Activated CD4-positive, alpha-beta memory T cell treated with anti-CD3 and anti-CD28 coated beads for 36 hours (primary cell): Measurements from ENCODE around the gene CHST14. TPM values are rescaled to one million over a fixed set of nuclear protein-coding genes. Genes with fewer than 3 reads are reported as not detected.

Experiments used
- CTCF ChIA-PET: fragments of 350-600 bp; sonication (Branson Sonifier 250); formaldehyde crosslinking; loops from one replicate; lab custom pipeline; 2021; ENCODE audit warnings: antibody characterized with exemption, inconsistent platforms; lab: Charles Lee
- POLR2A ChIA-PET: fragments of 350-600 bp; sonication (Branson Sonifier 250); formaldehyde crosslinking; loops from one replicate; lab custom pipeline; 2021; ENCODE audit warnings: antibody characterized with exemption; lab: Charles Lee
- DNase-seq: peaks from one replicate; pipeline ENCODE4 v3.0.0-alpha.2; 2020
- H3K27ac Mint-ChIP-seq: one replicate; pipeline ENCODE4 v1.8.0; 2021; ENCODE audit warnings: mixed read lengths
- H3K27me3 Mint-ChIP-seq: one replicate; pipeline ENCODE4 v1.8.0; 2021; ENCODE audit warnings: mixed read lengths
- H3K36me3 Mint-ChIP-seq: one replicate; pipeline ENCODE4 v1.8.0; 2021; ENCODE audit warnings: mixed read lengths
- H3K4me1 Mint-ChIP-seq: one replicate; pipeline ENCODE4 v1.8.0; 2021; ENCODE audit warnings: low read depth, mixed read lengths
- H3K4me3 Mint-ChIP-seq: one replicate; pipeline ENCODE4 v1.8.0; 2021; ENCODE audit warnings: mild to moderate bottlenecking, mixed read lengths
- H3K9me3 Mint-ChIP-seq: one replicate; pipeline ENCODE4 v1.8.0; 2021; ENCODE audit warnings: mixed read lengths
- intact Hi-C: fragments of 100-400 bp; cut with micrococcal nuclease; formaldehyde crosslinking; loops from one replicate; pipeline ENCODE4 v1.15.1; 2023
- total RNA-seq, 2 experiments: library from RNA; stranded (reverse); gene quantifications; one replicate each; pipeline ENCODE4 v1.2.3, GENCODE V29; 2021

CHST14 gene
- total RNA-seq, 2 experiments from 2014 or later: 8.2 to 8.7 TPM

DNA sequence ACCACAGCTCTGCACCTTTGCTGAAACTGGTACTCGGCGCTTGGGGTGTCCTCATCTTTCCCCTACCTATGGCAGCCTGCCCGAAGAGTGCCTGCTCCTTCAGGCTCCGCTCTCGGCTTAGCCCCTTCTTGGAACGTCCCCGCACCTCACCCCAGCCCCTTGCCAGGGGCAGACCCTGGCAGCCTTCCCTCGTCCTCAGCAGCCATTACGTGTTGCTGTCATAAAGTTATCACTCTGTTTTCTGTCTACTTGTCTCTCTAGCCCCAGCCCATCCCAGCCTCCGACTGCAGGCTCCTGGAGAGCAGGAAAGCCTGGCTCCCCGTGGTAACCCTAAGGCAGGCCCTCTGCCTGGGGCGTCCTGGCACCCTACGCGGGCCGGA lies 35.1 kb upstream of the CHST14 start:
- ChIA-PET POLR2A (no interaction called here), CTCF (interaction anchor here (0.6 to 1.3 kb wide), 5 partner anchors 13 to 157 kb away, joined by 3 to 4 read pairs (median 3); no protein-coding TSS in a partner anchor)
- H3K4me3 Mint-ChIP-seq: peak overlapping the region; percentile 17
- no peaks in the 10 kb centered on the region for H3K36me3 Mint-ChIP-seq
- intact Hi-C loops: loop anchor here (5.0 kb wide), 1 partner anchor 68 kb away; no protein-coding TSS in a partner anchor
- H3K4me1 Mint-ChIP-seq: peaks cover 28% of the 10 kb centered on the region
- peaks cover 28% of the 10 kb centered on the region for H3K27me3 Mint-ChIP-seq
- no peak overlapping the region for H3K27ac Mint-ChIP-seq
- no peaks in the 10 kb centered on the region for H3K9me3 Mint-ChIP-seq
- DNase-seq: no peak

DNA sequence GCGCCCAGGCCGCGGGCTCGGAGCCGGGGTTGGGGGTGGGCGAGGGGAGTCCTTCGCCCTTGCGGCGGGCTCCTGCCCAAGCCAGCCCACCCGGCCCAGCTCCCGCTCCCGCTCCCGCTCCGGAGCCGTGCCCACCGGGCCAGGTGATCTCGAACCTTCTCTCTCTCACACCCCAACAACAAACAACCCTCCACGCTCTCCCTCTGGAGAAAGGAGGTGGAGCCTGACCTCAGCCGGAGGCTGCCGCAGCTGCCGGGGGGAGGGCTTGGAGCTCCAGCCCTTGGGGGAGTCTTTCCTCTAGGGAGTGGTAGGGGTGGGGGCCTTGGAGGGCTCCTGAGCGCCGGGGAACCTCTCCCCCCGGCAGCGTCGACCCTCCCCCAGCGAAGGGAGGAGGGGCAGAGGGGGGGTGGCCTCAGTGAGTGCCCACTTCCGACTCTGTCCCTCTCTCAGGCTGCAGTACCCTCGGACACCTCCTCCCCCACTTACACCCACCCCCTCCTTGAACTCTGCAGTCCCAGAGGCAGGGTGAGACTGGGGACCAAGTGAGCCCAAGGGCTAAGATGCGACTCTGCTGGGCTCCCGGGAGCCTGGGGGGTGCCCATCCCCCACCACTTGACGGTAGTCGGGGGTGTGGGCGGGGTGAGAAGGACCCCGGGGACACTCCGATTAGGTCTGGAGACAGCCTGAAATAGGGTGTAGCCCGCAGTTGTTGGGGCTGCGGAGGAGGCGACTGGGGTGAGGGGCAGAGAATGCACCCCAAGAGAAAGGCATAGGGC lies 34.5 kb upstream of the CHST14 start:
- DNase-seq: no peak
- H3K9me3 Mint-ChIP-seq: no peaks in the 10 kb centered on the region
- intact Hi-C loops: loop anchor here (5.0 kb wide), 1 partner anchor 69 kb away; no protein-coding TSS in a partner anchor
- H3K4me3 Mint-ChIP-seq: peak overlapping the region; percentile 50
- no peak overlapping the region for H3K27ac Mint-ChIP-seq
- CTCF ChIA-PET: interaction anchor here (0.6 to 1.1 kb wide), 3 partner anchors 67 to 161 kb away, joined by 3 read pairs; no protein-coding TSS in a partner anchor
- peaks cover 28% of the 10 kb centered on the region for H3K27me3 Mint-ChIP-seq
- POLR2A ChIA-PET: no interaction called here
- H3K4me1 Mint-ChIP-seq: peaks cover 28% of the 10 kb centered on the region
- H3K36me3 Mint-ChIP-seq: no peaks in the 10 kb centered on the region

DNA sequence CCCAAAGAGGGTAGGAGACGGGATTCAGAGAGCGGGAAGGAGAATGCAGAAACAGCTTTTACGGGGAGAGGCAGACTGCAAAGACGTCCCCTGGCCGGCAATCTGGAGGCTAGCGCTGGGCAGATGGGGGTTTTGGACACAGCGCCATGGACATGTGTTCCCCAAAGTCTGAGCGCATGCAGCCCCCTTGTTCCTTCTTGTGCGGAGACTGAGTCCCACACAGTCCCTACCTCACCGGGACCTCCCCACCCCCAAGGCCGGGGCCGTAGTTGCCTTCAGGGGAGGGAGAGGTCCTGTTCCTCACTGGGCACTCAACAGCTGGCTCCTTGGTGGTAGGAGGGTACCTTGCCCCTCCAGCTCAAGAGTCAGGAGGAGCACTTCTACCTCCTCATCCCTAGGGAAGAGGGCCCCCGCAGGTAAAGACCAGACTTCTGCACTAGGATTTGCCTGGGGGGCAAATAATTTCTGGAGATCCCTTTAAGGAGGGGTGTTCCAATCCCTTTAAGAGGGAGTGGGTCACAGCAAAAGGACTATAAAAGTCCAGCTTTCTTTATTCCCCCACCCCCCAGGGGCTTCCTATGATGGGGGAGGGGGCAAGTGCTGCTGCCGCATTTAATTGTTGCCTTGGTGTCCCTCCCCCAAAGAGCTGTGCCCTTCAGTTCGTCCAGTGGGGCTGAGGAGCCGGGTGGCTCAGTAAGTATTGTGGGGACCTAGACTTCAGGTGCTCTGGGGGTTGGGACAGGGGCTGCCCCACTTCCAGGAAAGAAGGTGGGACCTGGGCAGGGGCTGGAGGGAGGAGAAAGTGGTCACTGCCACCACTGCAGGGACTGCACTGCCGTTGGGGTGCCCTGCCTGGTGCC lies 33.7 kb upstream of the CHST14 start:
- peak overlapping the region; percentile 48 for H3K4me3 Mint-ChIP-seq
- ChIA-PET CTCF (interaction anchor here (0.8 kb wide), 1 partner anchor 162 kb away, joined by 3 read pairs; no protein-coding TSS in a partner anchor), POLR2A (no interaction called here)
- H3K9me3 Mint-ChIP-seq: no peaks in the 10 kb centered on the region
- no peak for DNase-seq
- intact Hi-C loops: loop anchor here (5.0 kb wide), 1 partner anchor 70 kb away; no protein-coding TSS in a partner anchor
- peaks cover 28% of the 10 kb centered on the region for H3K4me1 Mint-ChIP-seq
- H3K27me3 Mint-ChIP-seq: peaks cover 28% of the 10 kb centered on the region
- no peaks in the 10 kb centered on the region for H3K36me3 Mint-ChIP-seq
- H3K27ac Mint-ChIP-seq: no peak overlapping the region

DNA sequence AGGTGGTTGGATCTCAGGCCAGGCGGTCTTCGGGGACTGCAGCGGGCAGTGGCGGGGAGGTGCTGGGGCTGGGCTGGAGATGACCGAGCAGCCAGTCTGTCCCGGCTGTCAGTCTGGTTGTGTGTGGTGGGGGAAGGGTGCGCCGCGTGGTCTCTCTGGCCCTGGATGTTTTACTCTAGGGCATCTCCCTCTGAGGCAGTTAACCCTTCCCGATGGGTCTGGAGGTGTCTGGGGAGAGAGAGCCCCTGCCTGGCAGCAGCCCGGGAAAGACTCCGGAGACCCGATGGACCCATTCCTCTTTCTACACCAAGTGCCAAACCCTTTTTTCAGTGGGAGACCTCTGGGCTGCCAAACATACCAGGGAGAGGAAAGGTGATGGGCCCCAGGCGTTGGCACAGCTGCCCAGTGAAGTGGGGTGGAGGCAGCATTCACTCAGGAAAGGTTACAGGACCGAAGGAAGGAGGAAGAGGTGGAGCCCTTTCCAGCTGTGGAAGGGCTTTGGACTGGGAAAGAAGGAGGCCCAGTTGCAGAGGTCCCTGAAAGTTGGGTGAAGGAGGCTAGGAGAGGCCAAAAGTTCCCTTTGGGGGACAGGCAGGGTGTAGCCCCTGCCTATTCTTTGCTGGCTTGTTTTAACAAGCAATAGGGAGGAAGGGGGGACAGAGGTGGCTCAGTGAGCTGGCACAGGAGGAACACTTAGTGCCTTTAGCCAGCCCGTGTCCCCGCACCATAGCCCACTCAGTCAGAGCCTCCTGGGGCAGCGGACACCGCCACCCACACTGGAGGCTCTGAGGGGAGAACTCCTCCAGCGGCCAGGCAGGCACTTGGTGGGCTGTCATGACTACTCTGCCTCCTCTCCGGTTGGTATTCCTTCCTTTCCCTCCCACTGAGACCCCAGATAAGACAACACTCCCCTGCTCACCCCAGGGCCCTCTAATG lies 32.8 kb upstream of the CHST14 start:
- H3K27me3 Mint-ChIP-seq: peaks cover 28% of the 10 kb centered on the region
- peaks cover 36% of the 10 kb centered on the region for H3K4me1 Mint-ChIP-seq
- ChIA-PET CTCF (no interaction called here), POLR2A (no interaction called here)
- H3K9me3 Mint-ChIP-seq: no peaks in the 10 kb centered on the region
- H3K27ac Mint-ChIP-seq: no peak overlapping the region
- no peaks in the 10 kb centered on the region for H3K36me3 Mint-ChIP-seq
- H3K4me3 Mint-ChIP-seq: no peak overlapping the region
- intact Hi-C loops: loop anchor here (5.0 kb wide), 1 partner anchor 71 kb away; no protein-coding TSS in a partner anchor
- no peak for DNase-seq

DNA sequence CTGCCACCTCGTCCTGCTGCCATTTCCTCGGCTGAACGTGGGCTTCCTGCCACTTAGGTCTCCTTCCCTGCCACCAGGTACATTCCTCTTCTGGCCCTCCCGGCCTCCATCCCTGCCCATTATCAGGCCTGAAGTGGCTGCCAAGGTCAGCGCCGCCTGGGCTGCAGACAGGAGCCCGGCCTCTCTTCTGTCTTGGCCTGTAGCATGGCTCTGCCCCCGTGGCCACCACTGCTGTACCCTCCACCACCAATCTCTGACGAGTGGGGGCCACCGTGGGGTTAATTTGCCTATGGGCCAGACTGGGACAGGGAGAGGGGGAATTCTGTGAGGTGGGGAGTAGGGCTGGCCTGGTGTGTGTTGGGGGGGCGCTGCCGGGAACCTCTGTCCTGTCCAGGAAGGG lies 32.1 kb upstream of the CHST14 start:
- CTCF ChIA-PET: no interaction called here
- H3K27ac Mint-ChIP-seq: no peak overlapping the region
- no peak for DNase-seq
- no peak overlapping the region for H3K4me3 Mint-ChIP-seq
- intact Hi-C loops: loop anchor here (5.0 kb wide), 1 partner anchor 71 kb away; no protein-coding TSS in a partner anchor
- no peaks in the 10 kb centered on the region for H3K36me3 Mint-ChIP-seq
- no peaks in the 10 kb centered on the region for H3K9me3 Mint-ChIP-seq
- peaks cover 28% of the 10 kb centered on the region for H3K27me3 Mint-ChIP-seq
- POLR2A ChIA-PET: no interaction called here
- peaks cover 43% of the 10 kb centered on the region for H3K4me1 Mint-ChIP-seq

DNA sequence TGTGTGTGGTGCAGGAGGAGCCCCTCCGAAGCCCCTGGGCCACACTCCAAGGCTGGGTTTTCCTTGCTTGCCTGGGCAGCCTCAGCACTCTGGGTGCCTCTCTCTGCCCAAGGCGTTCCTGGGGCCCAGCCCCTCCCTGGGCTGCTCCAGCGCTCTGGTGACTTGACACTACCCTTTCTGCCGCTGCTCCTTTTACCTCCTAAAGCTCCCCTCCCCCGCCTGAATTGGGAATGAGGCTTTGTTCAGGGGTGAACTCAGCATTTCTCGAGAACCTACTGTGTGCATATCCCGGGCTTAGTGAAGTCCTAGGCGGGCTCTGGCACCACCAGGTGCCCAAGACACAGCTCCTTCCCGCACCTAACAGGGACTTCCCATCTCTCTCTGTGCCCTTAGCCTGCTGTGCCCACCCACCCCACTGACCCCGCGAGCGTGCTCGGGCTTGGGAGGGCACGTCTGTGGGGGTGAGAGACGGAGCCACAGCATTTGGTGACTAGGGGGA lies 31.3 kb upstream of the CHST14 start:
- intact Hi-C loops: loop anchor here (5.0 kb wide), 1 partner anchor 72 kb away; no protein-coding TSS in a partner anchor

DNA sequence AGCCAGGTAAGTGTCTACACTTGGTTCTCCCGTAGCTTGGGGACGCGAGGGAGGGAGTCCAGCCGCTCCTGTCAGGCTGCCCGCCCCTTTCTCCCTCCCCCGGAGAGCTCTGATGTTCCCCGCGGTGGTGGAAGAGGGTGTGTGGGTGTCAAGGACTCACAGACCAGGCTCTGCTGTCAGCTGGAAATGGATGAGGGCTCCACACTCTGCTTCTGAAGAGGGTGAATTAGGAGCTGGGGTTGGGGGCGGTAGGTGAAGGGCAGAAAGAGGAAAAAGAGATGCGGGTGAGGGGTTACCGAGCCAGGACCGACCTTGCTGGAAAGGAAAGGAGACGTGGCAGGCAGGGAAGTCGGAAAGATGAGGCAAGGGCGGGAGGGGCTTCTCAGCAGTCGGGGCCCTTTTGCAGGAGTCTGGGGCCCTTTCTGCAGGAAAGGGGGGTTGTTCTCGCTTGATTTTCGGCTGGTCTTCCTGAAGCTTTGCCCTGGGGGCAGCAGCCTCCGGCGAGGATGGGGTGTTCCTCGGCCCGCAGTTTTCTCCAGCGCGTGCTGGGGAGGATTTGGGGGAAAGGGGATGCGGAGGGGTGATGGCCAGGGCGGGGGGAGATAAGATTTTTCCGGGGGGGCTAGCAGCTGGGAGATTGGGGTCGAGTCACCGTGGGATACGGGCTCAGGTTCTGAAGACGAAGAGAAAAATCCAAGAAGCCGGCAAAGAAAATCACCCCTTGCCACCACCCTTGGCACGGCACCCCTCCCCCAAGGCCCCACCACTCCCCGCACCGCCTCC lies 30.6 kb upstream of the CHST14 start:
- Mint-ChIP-seq H3K9me3 (no peaks in the 10 kb centered on the region), H3K4me1 (peaks cover 57% of the 10 kb centered on the region), H3K27ac (peak overlapping the region; percentile 55), H3K4me3 (peak overlapping the region; percentile 87), H3K27me3 (peaks cover 28% of the 10 kb centered on the region), H3K36me3 (no peaks in the 10 kb centered on the region)
- intact Hi-C loops: loop anchor here (2.0 to 5.0 kb wide), 3 partner anchors 35 to 73 kb away; partner anchors contain the start of gene IVD
- peak; percentile 63 for DNase-seq
- CTCF ChIA-PET: interaction anchor here (0.6 to 3.1 kb wide), 11 partner anchors 9 to 513 kb away, joined by 3 to 10 read pairs (median 4); partner anchors contain the start of gene PLCB2
- POLR2A ChIA-PET: interaction anchor here (1.2 to 1.3 kb wide), 2 partner anchors 13 to 132 kb away, joined by 3 to 4 read pairs; partner anchors contain the start of gene PLCB2

More for the DNA sequence above, 31.3 kb upstream of the CHST14 start:
- Mint-ChIP-seq H3K4me1 (peaks cover 51% of the 10 kb centered on the region), H3K27me3 (peaks cover 28% of the 10 kb centered on the region), H3K27ac (no peak overlapping the region), H3K4me3 (peak overlapping the region; percentile 87), H3K9me3 (no peaks in the 10 kb centered on the region), H3K36me3 (no peaks in the 10 kb centered on the region)
- no peak for DNase-seq
- POLR2A ChIA-PET: interaction anchor here (0.7 to 1.3 kb wide), 3 partner anchors 13 to 132 kb away, joined by 3 to 4 read pairs (median 3); partner anchors contain the start of gene PLCB2
- CTCF ChIA-PET: interaction anchor here (0.9 to 3.1 kb wide), 6 partner anchors 11 to 160 kb away, joined by 3 to 10 read pairs (median 6); partner anchors contain the start of gene PLCB2

DNA sequence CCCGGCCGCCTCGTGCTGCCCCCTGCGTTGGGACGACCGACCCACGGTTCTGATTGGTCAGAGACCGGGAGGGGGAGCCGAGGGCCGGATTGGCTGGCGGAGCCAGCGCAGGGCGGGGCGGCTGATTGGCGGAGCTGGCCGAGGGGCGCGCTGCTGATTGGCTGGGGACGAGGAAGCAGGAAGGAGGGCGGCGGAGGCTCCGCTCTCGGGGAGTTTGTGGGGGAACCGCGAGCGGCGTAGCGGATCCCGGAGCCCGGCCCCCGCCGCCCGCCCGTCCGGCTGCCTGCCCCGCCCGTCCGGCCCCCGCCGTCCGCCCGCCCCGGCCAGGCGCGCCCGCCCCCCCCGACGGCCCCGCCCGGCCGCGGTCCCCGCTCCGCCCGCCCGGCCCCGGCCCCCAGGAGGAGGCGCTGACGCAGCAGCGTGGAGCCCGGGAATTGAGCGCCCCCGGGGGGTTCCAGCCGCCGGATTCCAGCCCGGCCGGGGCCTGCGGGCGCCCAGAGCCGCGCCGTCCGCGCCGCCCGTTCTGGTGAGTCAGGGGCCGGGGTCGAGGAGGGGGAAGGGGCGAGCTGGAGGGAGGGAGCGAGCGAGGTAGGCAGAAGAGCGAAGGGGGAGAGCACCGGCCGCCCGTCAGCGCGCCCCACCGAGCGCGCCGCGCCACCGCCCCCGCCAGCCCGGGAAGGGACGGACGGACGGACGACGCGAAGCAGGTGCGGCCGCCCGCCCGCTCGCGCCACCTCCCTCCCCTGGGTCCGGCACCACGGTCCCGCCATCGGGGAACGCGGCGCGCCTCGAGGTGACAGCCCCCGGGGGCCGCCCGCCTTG lies 29.8 kb upstream of the CHST14 start, which contains the start of gene BAHD1:
BAHD1 (plus strand) TSS at position 211 of the 822 bp plus-strand sequence. CDS start 17,512 bp downstream, outside the sequence.
- H3K4me3 Mint-ChIP-seq: peak within 1 kb of the TSS; percentile 87
- peak within 1 kb of the TSS; percentile 55 for H3K27ac Mint-ChIP-seq
- DNase-seq: peak; percentile 97
- H3K36me3 Mint-ChIP-seq: no peaks in the 10 kb centered on the region
- H3K9me3 Mint-ChIP-seq: no peaks in the 10 kb centered on the region
- POLR2A ChIA-PET: interaction anchor here (0.8 to 1.3 kb wide), 2 partner anchors 129 to 133 kb away, joined by 3 read pairs; partner anchors contain the start of gene PLCB2
- peaks cover 24% of the 10 kb centered on the region for H3K27me3 Mint-ChIP-seq
- intact Hi-C loops: loop anchor here (2.0 to 5.0 kb wide), 2 partner anchors 36 to 51 kb away; partner anchors contain the start of gene IVD
- peaks cover 59% of the 10 kb centered on the region for H3K4me1 Mint-ChIP-seq
- CTCF ChIA-PET: interaction anchor here (0.6 to 3.1 kb wide), 10 partner anchors 10 to 514 kb away, joined by 3 to 10 read pairs (median 5); no protein-coding TSS in a partner anchor
